KMS-11 (cell line): ENCODE data around the gene FPGS.

Experiments
- H2AFZ ChIP-seq: fragments of 200-600 bp; sonication (generic); 2 replicates; pipeline ENCODE4 v1.6.1; 2016; ENCODE audit warnings: antibody characterized with exemption, mixed run types, low read depth
- H3K27ac ChIP-seq: fragments of 200-600 bp; sonication (generic); 2 replicates; pipeline ENCODE4 v1.6.1; 2016; ENCODE audit warnings: mild to moderate bottlenecking, mixed run types
- H3K27me3 ChIP-seq: fragments of 200-600 bp; sonication (generic); 2 replicates; pipeline ENCODE4 v1.6.1; 2017; ENCODE audit warnings: mild to moderate bottlenecking, low read depth, mixed run types, moderate library complexity; ENCODE audit not compliant: insufficient read depth
- H3K36me3 ChIP-seq: fragments of 200-600 bp; sonication (generic); 2 replicates; pipeline ENCODE4 v1.6.1; 2017; ENCODE audit warnings: mild to moderate bottlenecking, mixed run types; ENCODE audit not compliant: insufficient read depth
- H3K4me1 ChIP-seq: fragments of 200-600 bp; sonication (generic); 2 replicates; pipeline ENCODE4 v1.6.1; 2016; ENCODE audit warnings: mild to moderate bottlenecking, low read depth, mixed run types; ENCODE audit not compliant: poor library complexity, severe bottlenecking
- H3K4me2 ChIP-seq: fragments of 200-600 bp; sonication (generic); 2 replicates; pipeline ENCODE4 v1.7.0; 2016; ENCODE audit warnings: mild to moderate bottlenecking, mixed run types
- H3K4me3 ChIP-seq: fragments of 200-600 bp; sonication (generic); IDR thresholded peaks from 2 replicates; pipeline ENCODE4 v1.6.1; 2017; ENCODE audit warnings: low read depth, low read length, mixed read lengths; ENCODE audit not compliant: insufficient read depth
- H3K79me2 ChIP-seq: fragments of 200-600 bp; sonication (generic); 2 replicates; pipeline ENCODE4 v1.6.1; 2016; ENCODE audit warnings: low read depth, mixed run types; ENCODE audit not compliant: insufficient read depth
- H3K9ac ChIP-seq: fragments of 200-600 bp; sonication (generic); 2 replicates; pipeline ENCODE4 v1.6.1; 2016; ENCODE audit warnings: mild to moderate bottlenecking, mixed run types
- H4K20me1 ChIP-seq: fragments of 200-600 bp; sonication (generic); 2 replicates; pipeline ENCODE4 v1.6.1; 2016; ENCODE audit warnings: mild to moderate bottlenecking, mixed run types; ENCODE audit not compliant: insufficient read depth
- TF ChIP-seq, protein P1 (sequence below): fragments of 200-600 bp; sonication (generic); conservative IDR thresholded peaks from 2 replicates; pipeline ENCODE4 v1.6.1; 2017; ENCODE audit warnings: low read depth, mild to moderate bottlenecking, antibody characterized with exemption, low read length, moderate library complexity, mixed read lengths

FPGS gene

DNA sequence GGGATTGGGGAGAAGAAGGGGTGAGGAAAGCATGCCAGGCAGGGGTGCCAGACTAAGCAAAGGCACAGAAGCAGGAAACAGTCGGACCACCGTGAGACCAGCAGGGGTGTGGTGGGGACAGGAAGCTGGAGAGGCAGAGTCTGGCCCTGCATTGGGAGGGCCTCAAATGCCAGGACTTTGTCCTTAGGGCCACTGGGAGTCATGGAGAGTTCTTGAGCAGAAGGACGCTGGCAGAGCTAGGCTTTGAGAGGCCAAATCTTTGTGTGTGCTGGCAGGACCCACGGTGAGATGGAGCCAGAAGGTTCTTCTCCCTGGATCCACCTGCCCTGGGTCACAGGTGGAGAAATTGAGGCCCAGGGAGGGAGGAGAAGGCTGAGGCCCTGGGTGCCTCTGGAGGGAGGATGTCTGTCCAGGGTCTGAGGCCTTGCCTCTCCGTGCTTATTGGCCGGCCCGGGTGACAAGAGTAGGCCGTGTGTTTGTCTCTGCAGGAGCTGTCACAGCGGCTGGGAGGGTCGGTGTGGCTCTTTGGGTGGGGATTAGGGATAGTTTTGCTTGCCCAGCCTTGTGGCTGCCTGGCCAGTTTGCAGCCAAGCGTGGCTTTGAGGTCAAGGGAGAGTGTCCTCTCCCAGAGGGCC lies 53.5 kb downstream of the FPGS start:
- Histone ChIP-seq H3K79me2 (no peaks in the 10 kb centered on the region), H2AFZ (no peak overlapping the region), H3K36me3 (no peaks in the 10 kb centered on the region), H3K4me2 (no peak overlapping the region), H3K27me3 (no peaks in the 10 kb centered on the region), H3K9ac (no peak overlapping the region), H3K27ac (no peak overlapping the region), H3K4me1 (no peaks in the 10 kb centered on the region), H4K20me1 (no peaks in the 10 kb centered on the region), H3K4me3 (no peak overlapping the region)
- TF ChIP-seq, protein P1, sequence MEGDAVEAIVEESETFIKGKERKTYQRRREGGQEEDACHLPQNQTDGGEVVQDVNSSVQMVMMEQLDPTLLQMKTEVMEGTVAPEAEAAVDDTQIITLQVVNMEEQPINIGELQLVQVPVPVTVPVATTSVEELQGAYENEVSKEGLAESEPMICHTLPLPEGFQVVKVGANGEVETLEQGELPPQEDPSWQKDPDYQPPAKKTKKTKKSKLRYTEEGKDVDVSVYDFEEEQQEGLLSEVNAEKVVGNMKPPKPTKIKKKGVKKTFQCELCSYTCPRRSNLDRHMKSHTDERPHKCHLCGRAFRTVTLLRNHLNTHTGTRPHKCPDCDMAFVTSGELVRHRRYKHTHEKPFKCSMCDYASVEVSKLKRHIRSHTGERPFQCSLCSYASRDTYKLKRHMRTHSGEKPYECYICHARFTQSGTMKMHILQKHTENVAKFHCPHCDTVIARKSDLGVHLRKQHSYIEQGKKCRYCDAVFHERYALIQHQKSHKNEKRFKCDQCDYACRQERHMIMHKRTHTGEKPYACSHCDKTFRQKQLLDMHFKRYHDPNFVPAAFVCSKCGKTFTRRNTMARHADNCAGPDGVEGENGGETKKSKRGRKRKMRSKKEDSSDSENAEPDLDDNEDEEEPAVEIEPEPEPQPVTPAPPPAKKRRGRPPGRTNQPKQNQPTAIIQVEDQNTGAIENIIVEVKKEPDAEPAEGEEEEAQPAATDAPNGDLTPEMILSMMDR: no peak

- Histone ChIP-seq H3K27ac (no peak overlapping the region), H2AFZ (no peak overlapping the region), H3K27me3 (no peaks in the 10 kb centered on the region), H3K4me1 (no peaks in the 10 kb centered on the region), H4K20me1 (no peaks in the 10 kb centered on the region), H3K36me3 (no peaks in the 10 kb centered on the region), H3K4me3 (no peak overlapping the region), H3K79me2 (no peaks in the 10 kb centered on the region), H3K4me2 (no peak overlapping the region), H3K9ac (no peak overlapping the region)
- TF ChIP-seq, protein P1: no peak
These were observed 54.0 kb downstream of the FPGS start for GRCh38 chr9:127856729-127857116.

DNA sequence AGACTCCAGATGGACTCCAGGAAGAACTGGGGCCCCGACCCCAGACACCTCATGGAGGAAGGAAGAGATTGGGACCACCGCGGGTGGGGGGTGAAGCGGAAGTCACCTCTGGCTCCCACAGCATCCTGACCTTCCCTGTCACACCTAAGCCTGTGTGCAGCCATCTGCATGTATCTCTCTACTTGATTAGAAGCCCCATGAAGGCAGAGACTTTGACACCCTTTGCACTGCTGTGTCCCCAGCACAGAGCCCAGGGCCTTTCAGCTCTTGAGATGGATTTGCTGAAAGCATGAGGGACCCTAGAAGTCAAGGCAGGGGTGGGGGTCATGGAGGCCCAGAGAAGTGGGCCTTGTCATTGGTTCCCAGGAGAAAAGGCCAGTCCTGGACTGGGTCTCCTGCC lies 54.6 kb downstream of the FPGS start:
- no peak overlapping the region for H3K4me3 ChIP-seq
- no peaks in the 10 kb centered on the region for H4K20me1 ChIP-seq
- no peaks in the 10 kb centered on the region for H3K27me3 ChIP-seq
- no peak overlapping the region for H2AFZ ChIP-seq
- TF ChIP-seq, protein P1: no peak
- no peak overlapping the region for H3K9ac ChIP-seq
- no peaks in the 10 kb centered on the region for H3K36me3 ChIP-seq
- no peak overlapping the region for H3K4me2 ChIP-seq
- no peaks in the 10 kb centered on the region for H3K79me2 ChIP-seq
- H3K27ac ChIP-seq: no peak overlapping the region
- H3K4me1 ChIP-seq: no peaks in the 10 kb centered on the region

- H3K4me2 ChIP-seq: no peak overlapping the region
- H3K27ac ChIP-seq: no peak overlapping the region
- TF ChIP-seq, protein P1: no peak
- no peaks in the 10 kb centered on the region for H3K4me1 ChIP-seq
- H2AFZ ChIP-seq: no peak overlapping the region
- H3K27me3 ChIP-seq: no peaks in the 10 kb centered on the region
- H4K20me1 ChIP-seq: no peaks in the 10 kb centered on the region
- H3K4me3 ChIP-seq: no peak overlapping the region
- H3K9ac ChIP-seq: no peak overlapping the region
- no peaks in the 10 kb centered on the region for H3K79me2 ChIP-seq
- no peaks in the 10 kb centered on the region for H3K36me3 ChIP-seq
These were observed 55.4 kb downstream of the FPGS start for GRCh38 chr9:127858041-127858512.
